Lower leg skin (tissue), 4 donors: ENCODE measurements around the gene CDKAL1. TPM values are rescaled to one million over a fixed set of nuclear protein-coding genes. Genes with fewer than 3 reads are reported as not detected.

Experiments used
- DNase-seq, 2 donors: peaks; one replicate each; pipeline ENCODE4 v3.0.0-alpha.2; 2019; ENCODE audit warnings: low spot score in 2 of 2
- H3K4me3 ChIP-seq: fragments of 200-600 bp; sonication (generic); 2 replicates; pipeline ENCODE4 v1.5.1; 2017; ENCODE audit warnings: mild to moderate bottlenecking, low read depth; ENCODE audit not compliant: poor library complexity, severe bottlenecking
- CTCF ChIP-seq, 3 donors: fragments of 450-650 bp; IDR thresholded peaks; one replicate each; pipeline ENCODE4 v1.5.1; 2016; ENCODE audit warnings: antibody characterized with exemption in 3 of 3, mild to moderate bottlenecking in 3 of 3, moderate library complexity in 2 of 3
- POLR2A ChIP-seq, 2 donors: fragments of 450-650 bp; IDR thresholded peaks; one replicate each; pipeline ENCODE4 v1.6.1; 2016 to 2017; ENCODE audit warnings: antibody characterized with exemption in 2 of 2, mild to moderate bottlenecking in 1 of 2, moderate library complexity in 1 of 2
- WGBS, 2 donors: methylation state at CpG; one replicate each; pipeline ENCODE4 v1.1.5; 2018; 5-methylcytosine and 5-hydroxymethylcytosine counted together
- intact Hi-C: fragments of 100-400 bp; cut with DNase I; formaldehyde crosslinking; loops from one replicate; pipeline ENCODE4 v1.15.0; 2023; ENCODE audit warnings: low total_unique reads
- total RNA-seq, 4 donors: library from RNA; depleted of rRNA; stranded (reverse); fragments of >200 nt; gene quantifications; one replicate each; pipeline ENCODE4 v1.1.0, GENCODE V29; 2016

CDKAL1 gene
- total RNA-seq, 4 donors from 2014 or later, result 10.3 to 18.0 (median 11.6) TPM

GRCh38 chr6:21199262-21199661 lies 665.0 kb downstream of the CDKAL1 start:
- DNase-seq, result no peak
- TF ChIP-seq CTCF (IDR thresholded peaks at IDR 0.05) (no peak), POLR2A (IDR thresholded peaks at IDR 0.05) (no peak)
- no peak overlapping the region for H3K4me3 ChIP-seq
- 78% methylated on average over 6 of the region's 6 CpGs for WGBS, 2 donors
- intact Hi-C loops, result no loop called here

- TF ChIP-seq POLR2A (IDR thresholded peaks at IDR 0.05) (no peak), CTCF (IDR thresholded peaks at IDR 0.05) (no peak)
- H3K4me3 ChIP-seq, result no peak overlapping the region
- intact Hi-C loops, result no loop called here
- no peak for DNase-seq
- 68 to 76% methylated on average over 7 of the region's 7 CpGs for WGBS, 2 donors
These were observed 666.0 kb downstream of the CDKAL1 start for GRCh38 chr6:21200134-21200870.

- DNase-seq, result no peak
- 65 to 75% methylated on average over 4 of the region's 4 CpGs for WGBS, 2 donors
- TF ChIP-seq CTCF (IDR thresholded peaks at IDR 0.05), result no peak
- TF ChIP-seq POLR2A (IDR thresholded peaks at IDR 0.05), result no peak
- no peak overlapping the region for H3K4me3 ChIP-seq
- intact Hi-C loops, result no loop called here
These were observed 666.9 kb downstream of the CDKAL1 start for GRCh38 chr6:21201187-21201586.

GRCh38 chr6:21201637-21202350 lies 667.5 kb downstream of the CDKAL1 start:
- no peak for TF ChIP-seq POLR2A (IDR thresholded peaks at IDR 0.05)
- no peak for TF ChIP-seq CTCF (IDR thresholded peaks at IDR 0.05)
- no peak overlapping the region for H3K4me3 ChIP-seq
- intact Hi-C loops, result no loop called here
- 75 to 87% methylated on average over 10 of the region's 10 CpGs for WGBS, 2 donors
- no peak for DNase-seq

GRCh38 chr6:21202521-21202920 lies 668.3 kb downstream of the CDKAL1 start:
- 82 to 86% methylated on average over 3 of the region's 3 CpGs for WGBS, 2 donors
- intact Hi-C loops, result no loop called here
- TF ChIP-seq CTCF (IDR thresholded peaks at IDR 0.05), result no peak
- no peak overlapping the region for H3K4me3 ChIP-seq
- no peak for DNase-seq
